H1 (cell line): ENCODE results near the gene TBC1D22A.
A peak's percentile ranks its signal among the peaks of the same experiment; 100 is the strongest.

Experiments
- CHD1 ChIP-seq: IDR thresholded peaks from 2 replicates; pipeline ENCODE4 v1.6.1; 2012; ENCODE audit warnings: low read depth, low read length, improper control_type of control experiment
- CTCF ChIP-seq, 3 experiments: IDR thresholded peaks; 1 replicate in 2 of 3; 2 replicates in 1 of 3; pipeline versions ENCODE4 v1.5.1 to v1.6.1; 2011; ENCODE audit warnings: low read length in 3 of 3, mild to moderate bottlenecking in 3 of 3, inconsistent platforms in 2 of 3, low read depth in 1 of 3, moderate library complexity in 1 of 3; ENCODE audit not compliant: insufficient read depth in 1 of 3; ENCODE audit errors: control extremely low read depth in 1 of 3
- E2F6 ChIP-seq: IDR thresholded peaks from 2 replicates; pipeline ENCODE4 v1.6.1; 2012; ENCODE audit warnings: inconsistent platforms
- EZH2 ChIP-seq: fragments of 200-600 bp; sonication (generic); IDR thresholded peaks from 2 replicates; pipeline ENCODE4 v1.7.1; 2012; ENCODE audit warnings: low read depth, mild to moderate bottlenecking, moderate library complexity, low read length, inconsistent platforms; ENCODE audit not compliant: severe bottlenecking
- GABPA ChIP-seq: IDR thresholded peaks from 2 replicates; pipeline ENCODE4 v1.6.1; 2011; ENCODE audit warnings: mild to moderate bottlenecking, low read length, moderate library complexity, borderline replicate concordance; ENCODE audit not compliant: insufficient read depth
- JUN ChIP-seq: IDR thresholded peaks from 2 replicates; pipeline ENCODE4 v1.6.1; 2011; ENCODE audit warnings: low read depth, mild to moderate bottlenecking, improper control_type of control experiment, low read length
- PHF8 ChIP-seq: fragments of 200-600 bp; sonication (generic); conservative IDR thresholded peaks from 2 replicates; pipeline ENCODE4 v1.7.1; 2012; ENCODE audit warnings: low read depth, mild to moderate bottlenecking, inconsistent platforms, low read length, moderate library complexity
- POLR2AphosphoS5 ChIP-seq: IDR thresholded peaks from 2 replicates; pipeline ENCODE4 v1.6.1; 2011; ENCODE audit warnings: low read depth, low read length
- TAF1 ChIP-seq: IDR thresholded peaks from 2 replicates; pipeline ENCODE4 v1.6.1; 2011; ENCODE audit warnings: mild to moderate bottlenecking, low read depth, low read length
- TAF7 ChIP-seq: optimal IDR thresholded peaks from 2 replicates; pipeline ENCODE3; 2011; ENCODE audit warnings: low read depth, mild to moderate bottlenecking, inconsistent platforms, low read length, moderate library complexity, borderline replicate concordance

GRCh38 chr22:46758867-46759290, 3.6 kb upstream of the TBC1D22A start:
- TF ChIP-seq CTCF (IDR thresholded peaks at IDR 0.05; ENCODE audit: control extremely low read depth in 1 of 3, insufficient read depth in 1 of 3, low read depth in 1 of 3, low read length in 3 of 3), result peak; percentile 22 to 86 (median 74)
- TF ChIP-seq JUN, result no peak
- no peak for TF ChIP-seq POLR2AphosphoS5
- TF ChIP-seq TAF7, result no peak
- TF ChIP-seq E2F6, result no peak
- no peak for TF ChIP-seq CHD1
- TF ChIP-seq PHF8, result no peak
- TF ChIP-seq EZH2, result no peak
- TF ChIP-seq TAF1, result no peak
- no peak for TF ChIP-seq GABPA
